Prostate gland (tissue), 2 donors: ENCODE measurements around the gene IFIT1. TPM values are rescaled to one million over a fixed set of nuclear protein-coding genes. Genes with fewer than 3 reads are reported as not detected.
"Not testable (repeated sequence)": the region's sequence is repeated elsewhere in the genome, so short reads cannot be mapped to it uniquely, and the experiment has no call there.

Experiments used
- DNase-seq: peaks from one replicate; pipeline ENCODE4 v3.0.0-alpha.2; 2019; ENCODE audit warnings: low spot score
- H3K27ac ChIP-seq, 2 donors: fragments of 200-600 bp; sonication (generic); 2 replicates each; pipeline ENCODE4 v1.5.1; 2017 to 2019
- H3K27me3 ChIP-seq: fragments of 200-600 bp; sonication (generic); replicated peaks from 2 replicates; pipeline ENCODE4 v1.5.1; 2019; ENCODE audit not compliant: insufficient read depth
- H3K36me3 ChIP-seq, 2 donors: fragments of 200-600 bp; sonication (generic); 1 replicate in 1 of 2; 2 replicates in 1 of 2; pipeline versions ENCODE4 v1.5.1 to v1.8.1; 2017 to 2019
- H3K4me1 ChIP-seq: fragments of 200-600 bp; sonication (generic); replicated peaks from 2 replicates; pipeline ENCODE4 v1.5.1; 2019
- H3K4me3 ChIP-seq, 2 donors: fragments of 200-600 bp; sonication (generic); 2 replicates each; pipeline ENCODE4 v1.5.1; 2017 to 2019
- H3K9me3 ChIP-seq: fragments of 200-600 bp; sonication (generic); 2 replicates; pipeline ENCODE4 v1.5.1; 2017
- CTCF ChIP-seq, 4 experiments: fragments of 200-600 bp in 2 of 4; fragments of 450-650 bp in 2 of 4; sonication (generic) in 2 of 4; IDR thresholded peaks; 1 replicate in 3 of 4; 2 replicates in 1 of 4; pipeline ENCODE4 v1.5.1; 2016 to 2019; ENCODE audit warnings: antibody characterized with exemption in 4 of 4, mild to moderate bottlenecking in 2 of 4, moderate library complexity in 2 of 4
- POLR2A ChIP-seq: fragments of 450-650 bp; IDR thresholded peaks from one replicate; pipeline ENCODE4 v1.6.1; 2016; ENCODE audit warnings: antibody characterized with exemption, mild to moderate bottlenecking
- POLR2AphosphoS5 ChIP-seq: sonication (generic); formaldehyde crosslinking; IDR thresholded peaks from one replicate; pipeline ENCODE4 v1.6.1; 2017; ENCODE audit warnings: antibody characterized with exemption
- WGBS: methylation state at CpG from one replicate; pipeline ENCODE4 v1.1.5; 2018; 5-methylcytosine and 5-hydroxymethylcytosine counted together
- intact Hi-C: fragments of 100-400 bp; cut with DNase I; formaldehyde crosslinking; loops from one replicate; pipeline ENCODE4 v1.14.2; 2022
- total RNA-seq, 2 donors: library from RNA; depleted of rRNA; stranded (reverse); fragments of >200 nt; gene quantifications; one replicate each; pipeline ENCODE4 v1.1.0, GENCODE V29; 2016

Gene IFIT1
- total RNA-seq, 2 donors from 2014 or later = 7.6 to 17.4 TPM

- Histone ChIP-seq H3K4me3 (no peak overlapping the region), H3K27ac (no peak overlapping the region), H3K9me3 (no peaks in the 10 kb centered on the region), H3K4me1 (no peaks in the 10 kb centered on the region), H3K27me3 (no peaks in the 10 kb centered on the region), H3K36me3 (no peaks in the 10 kb centered on the region)
- TF ChIP-seq CTCF (IDR thresholded peaks at IDR 0.05) (no peak), POLR2A (no peak), POLR2AphosphoS5 (no peak)
- DNase-seq = no peak
- 86% methylated on average over 1 of the region's 1 CpG for WGBS
- intact Hi-C loops = no loop called here
These were observed 49.9 kb downstream of the IFIT1 start for GRCh38 chr10:89442289-89442688.

GRCh38 chr10:89444819-89445218, 52.4 kb downstream of the IFIT1 start:
- H3K9me3 ChIP-seq, H3K36me3 ChIP-seq, H3K27ac ChIP-seq, DNase-seq, H3K4me3 ChIP-seq, H3K27me3 ChIP-seq, H3K4me1 ChIP-seq, intact Hi-C loops: not testable (repeated sequence)
- WGBS = 94% methylated on average over 7 of the region's 7 CpGs

GRCh38 chr10:89450901-89451300, 58.5 kb downstream of the IFIT1 start:
- Histone ChIP-seq H3K9me3 (no peaks in the 10 kb centered on the region), H3K27me3 (no peaks in the 10 kb centered on the region), H3K36me3 (no peaks in the 10 kb centered on the region), H3K4me3 (no peak overlapping the region), H3K4me1 (no peaks in the 10 kb centered on the region), H3K27ac (no peak overlapping the region)
- no peak for DNase-seq
- WGBS = 97% methylated on average over 2 of the region's 2 CpGs
- intact Hi-C loops = no loop called here
- no peak for TF ChIP-seq POLR2A
- TF ChIP-seq CTCF (IDR thresholded peaks at IDR 0.05) = no peak
- TF ChIP-seq POLR2AphosphoS5 = no peak

- Histone ChIP-seq H3K27me3 (no peaks in the 10 kb centered on the region), H3K9me3 (no peaks in the 10 kb centered on the region), H3K4me3 (no peak overlapping the region), H3K36me3 (no peaks in the 10 kb centered on the region), H3K27ac (no peak overlapping the region), H3K4me1 (no peaks in the 10 kb centered on the region)
- WGBS = 78% methylated on average over 1 of the region's 1 CpG
- intact Hi-C loops = no loop called here
- TF ChIP-seq POLR2A = no peak
- TF ChIP-seq POLR2AphosphoS5 = no peak
- TF ChIP-seq CTCF (IDR thresholded peaks at IDR 0.05) = no peak
- no peak for DNase-seq
These were observed 59.8 kb downstream of the IFIT1 start for GRCh38 chr10:89452193-89452592.

GRCh38 chr10:89454561-89455347, 62.3 kb downstream of the IFIT1 start:
- TF ChIP-seq POLR2AphosphoS5 (no peak), CTCF (IDR thresholded peaks at IDR 0.05) (no peak), POLR2A (no peak)
- H3K27me3 ChIP-seq = no peaks in the 10 kb centered on the region
- H3K9me3 ChIP-seq = no peaks in the 10 kb centered on the region
- H3K27ac ChIP-seq = no peak overlapping the region
- H3K4me3 ChIP-seq = no peak overlapping the region
- no peak for DNase-seq
- no peaks in the 10 kb centered on the region for H3K4me1 ChIP-seq
- no peaks in the 10 kb centered on the region for H3K36me3 ChIP-seq
- 80% methylated on average over 1 of the region's 1 CpG for WGBS
- intact Hi-C loops = no loop called here

Other genes with a start within 250 kb of the IFIT1 start
- gene CH25H, start 185.3 kb upstream of the IFIT1 start, total RNA-seq = 1 to 10 TPM; 1.1 to 1.6 TPM
- gene LIPA, start 140.8 kb upstream of the IFIT1 start, total RNA-seq = 10 to 100 TPM; 25.6 to 37.2 TPM
- 1 to 10 TPM; 4.1 TPM for gene IFIT2, start 90.6 kb upstream of the IFIT1 start, total RNA-seq
- gene IFIT3, start 64.6 kb upstream of the IFIT1 start, total RNA-seq = 1 to 10 TPM; 6.4 to 9.5 TPM
- not detected for gene IFIT1B, start 14.6 kb upstream of the IFIT1 start, total RNA-seq
- gene IFIT5, start 21.9 kb downstream of the IFIT1 start, total RNA-seq = 10 to 100 TPM; 11.5 TPM
- gene SLC16A12, start 143.0 kb downstream of the IFIT1 start, total RNA-seq = 1 to 10 TPM in 1 of 2 donors, under 1 TPM in 1; 0.09 to 4.4 TPM